ENCODE data around the gene RNF220. TPM values are rescaled to one million over a fixed set of nuclear protein-coding genes. Genes with fewer than 3 reads are reported as not detected.

The RNF220 gene
- total and polyA plus RNA-seq, 10 donors = 59.0 to 126 (median 71.7) TPM

DNA sequence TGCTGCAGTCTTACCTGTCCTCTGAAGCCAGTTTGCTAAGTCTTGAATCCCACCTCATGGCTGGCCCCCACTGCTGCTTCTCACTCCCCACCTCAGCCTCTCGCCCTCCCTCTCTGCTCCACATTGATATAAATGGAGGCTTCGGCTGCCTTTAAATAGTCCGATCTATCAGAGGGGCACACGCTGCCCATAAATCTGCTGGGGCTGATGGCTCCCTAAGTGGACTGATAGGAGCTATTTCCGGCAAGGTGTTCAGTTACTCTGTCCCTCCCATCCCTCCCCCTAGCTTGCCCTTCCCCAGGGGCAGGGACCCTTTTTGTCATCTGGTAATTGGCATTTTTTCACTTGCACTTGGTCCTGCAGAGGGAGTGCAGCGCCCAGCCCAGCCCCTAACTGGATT is 160.8 kb downstream of the RNF220 start:
- TF ChIP-seq POLR2AphosphoS5 (IDR thresholded peaks at IDR 0.05) = no peak
- no peak for TF ChIP-seq POLR2A (IDR thresholded peaks at IDR 0.05)
- no peaks in the 10 kb centered on the region for H3K36me3 ChIP-seq
- DNase-seq = no peak
- no peak overlapping the region for H3K4me3 ChIP-seq
- 75 to 89% (median 84%) methylated on average over 6 of the region's 6 CpGs for WGBS, 5 donors
- peaks cover 0 to 38% (median 0%) of the 10 kb centered on the region in 7 donors for H3K27me3 ChIP-seq (replicated peaks in 1 of 7)
- H3K4me1 ChIP-seq = no peaks in the 10 kb centered on the region
- H3K9me3 ChIP-seq = no peaks in the 10 kb centered on the region
- intact Hi-C loops (cut with DNase I; ENCODE audit: low total_unique reads) = no loop called here
- no peak overlapping the region for H3K27ac ChIP-seq

DNA sequence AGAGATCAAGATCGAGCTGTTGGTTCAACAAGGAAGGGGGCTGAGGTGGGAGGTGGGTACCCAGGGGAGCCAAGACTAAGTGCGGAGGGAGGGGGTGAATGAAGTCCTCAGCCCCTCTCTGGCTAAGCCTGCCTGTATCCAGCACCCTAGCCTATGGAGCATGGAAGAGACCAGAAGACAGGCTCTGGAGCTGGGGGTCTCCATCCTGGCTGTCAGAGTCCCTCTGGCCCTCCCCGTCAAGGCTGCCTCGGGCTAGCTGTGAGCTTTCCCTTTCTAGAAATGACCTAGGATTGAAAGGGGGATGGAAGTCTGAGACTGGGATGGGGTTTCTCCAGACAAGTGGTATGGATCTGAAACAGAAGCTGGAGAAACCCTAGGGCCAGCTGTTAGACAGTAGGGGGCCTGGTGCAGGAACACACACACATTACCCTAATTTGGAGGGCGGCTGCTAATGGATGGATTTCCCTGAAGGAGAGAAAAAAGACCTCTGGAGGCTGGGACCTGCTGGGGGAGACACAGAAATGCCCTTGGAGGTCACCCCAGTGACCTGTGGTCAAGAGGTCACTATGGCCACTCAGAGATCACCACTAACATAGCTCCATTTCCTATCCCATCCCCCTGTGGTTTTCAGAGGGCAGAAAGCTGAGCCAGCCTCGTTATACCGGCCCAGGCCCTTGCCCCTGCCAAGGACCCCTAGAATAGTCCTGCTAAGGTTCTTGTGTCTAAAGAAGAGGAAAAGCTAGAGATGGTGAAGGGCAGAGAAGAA is 161.4 kb downstream of the RNF220 start:
- Histone ChIP-seq H3K4me1 (no peaks in the 10 kb centered on the region), H3K36me3 (no peaks in the 10 kb centered on the region), H3K27me3 (replicated peaks in 1 of 7) (peaks cover 0 to 37% (median 0%) of the 10 kb centered on the region in 7 donors), H3K27ac (no peak overlapping the region), H3K9me3 (no peaks in the 10 kb centered on the region), H3K4me3 (no peak overlapping the region)
- WGBS, 5 donors = 71 to 95% (median 83%) methylated on average over 7 of the region's 7 CpGs
- intact Hi-C loops (cut with DNase I; ENCODE audit: low total_unique reads) = no loop called here
- no peak for DNase-seq
- TF ChIP-seq POLR2A (IDR thresholded peaks at IDR 0.05) (no peak), POLR2AphosphoS5 (IDR thresholded peaks at IDR 0.05) (no peak)
- TF ChIP-seq, protein P1, sequence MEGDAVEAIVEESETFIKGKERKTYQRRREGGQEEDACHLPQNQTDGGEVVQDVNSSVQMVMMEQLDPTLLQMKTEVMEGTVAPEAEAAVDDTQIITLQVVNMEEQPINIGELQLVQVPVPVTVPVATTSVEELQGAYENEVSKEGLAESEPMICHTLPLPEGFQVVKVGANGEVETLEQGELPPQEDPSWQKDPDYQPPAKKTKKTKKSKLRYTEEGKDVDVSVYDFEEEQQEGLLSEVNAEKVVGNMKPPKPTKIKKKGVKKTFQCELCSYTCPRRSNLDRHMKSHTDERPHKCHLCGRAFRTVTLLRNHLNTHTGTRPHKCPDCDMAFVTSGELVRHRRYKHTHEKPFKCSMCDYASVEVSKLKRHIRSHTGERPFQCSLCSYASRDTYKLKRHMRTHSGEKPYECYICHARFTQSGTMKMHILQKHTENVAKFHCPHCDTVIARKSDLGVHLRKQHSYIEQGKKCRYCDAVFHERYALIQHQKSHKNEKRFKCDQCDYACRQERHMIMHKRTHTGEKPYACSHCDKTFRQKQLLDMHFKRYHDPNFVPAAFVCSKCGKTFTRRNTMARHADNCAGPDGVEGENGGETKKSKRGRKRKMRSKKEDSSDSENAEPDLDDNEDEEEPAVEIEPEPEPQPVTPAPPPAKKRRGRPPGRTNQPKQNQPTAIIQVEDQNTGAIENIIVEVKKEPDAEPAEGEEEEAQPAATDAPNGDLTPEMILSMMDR (IDR thresholded peaks at IDR 0.05 in 8 of 11, conservative IDR thresholded peaks at IDR 0.05 in 3 of 11) = no peak

DNA sequence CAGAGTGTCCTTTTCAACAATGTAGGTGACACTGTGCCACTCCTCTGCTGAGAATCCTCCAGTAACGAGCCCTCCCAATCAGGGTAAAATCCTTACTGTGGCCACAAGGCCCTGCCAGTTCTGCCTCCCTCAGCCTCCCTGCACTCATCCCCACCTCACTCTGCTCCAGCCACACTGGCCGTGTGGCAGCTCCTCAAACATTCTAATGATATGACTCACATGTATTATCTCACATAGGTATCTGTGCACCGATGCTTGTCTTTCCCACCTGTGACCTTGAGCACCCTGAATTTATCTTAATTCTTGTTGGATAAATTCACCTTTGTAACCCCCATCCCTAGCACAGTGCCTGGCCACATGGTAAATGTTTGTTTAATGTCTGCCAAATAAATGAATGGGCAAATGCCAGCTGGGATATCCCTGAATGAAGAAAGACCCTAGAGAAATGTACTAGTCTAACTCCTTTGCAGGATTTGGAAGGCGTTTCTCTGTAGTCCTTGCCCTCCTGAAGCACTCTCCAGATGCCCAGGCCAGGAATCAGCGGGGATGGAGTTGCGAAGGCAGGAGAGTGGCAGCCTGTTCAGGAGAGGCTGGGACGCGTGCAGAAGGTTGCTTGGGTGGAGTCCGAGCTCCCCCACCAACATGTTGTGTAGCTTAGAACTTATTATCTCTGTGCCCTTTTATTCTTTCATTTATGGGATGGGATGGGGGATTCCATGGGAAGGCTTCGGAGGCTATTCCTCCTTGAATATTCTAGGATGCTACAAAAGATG is 163.3 kb downstream of the RNF220 start:
- intact Hi-C loops (cut with DNase I; ENCODE audit: low total_unique reads) = no loop called here
- H3K36me3 ChIP-seq = no peaks in the 10 kb centered on the region
- H3K27ac ChIP-seq = no peak overlapping the region
- no peaks in the 10 kb centered on the region for H3K9me3 ChIP-seq
- DNase-seq = no peak
- no peaks in the 10 kb centered on the region for H3K4me1 ChIP-seq
- 77 to 90% (median 81%) methylated on average over 10 of the region's 10 CpGs for WGBS, 5 donors
- H3K27me3 ChIP-seq (replicated peaks in 1 of 7) = peaks cover 0 to 27% (median 0%) of the 10 kb centered on the region in 7 donors
- no peak overlapping the region for H3K4me3 ChIP-seq
- TF ChIP-seq POLR2AphosphoS5 (IDR thresholded peaks at IDR 0.05) (no peak), POLR2A (IDR thresholded peaks at IDR 0.05) (no peak)
- TF ChIP-seq, protein P1 (IDR thresholded peaks at IDR 0.05 in 8 of 11, conservative IDR thresholded peaks at IDR 0.05 in 3 of 11) = no peak

DNA sequence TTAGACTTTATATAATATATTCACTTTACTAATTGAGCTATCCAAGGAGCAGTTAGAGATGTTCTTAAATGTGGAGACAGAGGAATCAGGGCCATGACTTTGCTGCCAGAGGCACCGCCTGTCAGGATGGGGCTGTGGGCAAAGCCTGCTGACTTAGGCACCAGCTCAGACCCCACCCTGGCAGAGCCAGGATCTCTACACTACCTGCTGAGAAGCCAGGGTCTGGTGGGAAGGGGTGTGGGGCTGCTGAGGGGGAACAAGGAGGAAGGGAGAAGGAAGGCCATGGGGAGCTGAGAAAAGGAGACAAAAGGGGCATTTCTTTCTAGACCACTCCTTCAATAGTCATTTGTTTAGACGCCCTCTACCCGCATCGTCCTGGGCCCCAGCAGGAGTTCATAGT is 164.4 kb downstream of the RNF220 start:
- TF ChIP-seq POLR2A (IDR thresholded peaks at IDR 0.05) (no peak), POLR2AphosphoS5 (IDR thresholded peaks at IDR 0.05) (no peak)
- TF ChIP-seq, protein P1 (IDR thresholded peaks at IDR 0.05 in 8 of 11, conservative IDR thresholded peaks at IDR 0.05 in 3 of 11) = no peak
- Histone ChIP-seq H3K27me3 (replicated peaks in 1 of 7) (peaks cover 0 to 26% (median 0%) of the 10 kb centered on the region in 7 donors), H3K4me1 (no peaks in the 10 kb centered on the region), H3K27ac (no peak overlapping the region), H3K9me3 (no peaks in the 10 kb centered on the region), H3K4me3 (no peak overlapping the region), H3K36me3 (no peaks in the 10 kb centered on the region)
- intact Hi-C loops (cut with DNase I; ENCODE audit: low total_unique reads) = no loop called here
- no peak for DNase-seq
- WGBS, 5 donors = 83 to 96% (median 87%) methylated on average over 4 of the region's 4 CpGs

Measured in spleen (tissue), 11 donors.